Activated naive CD8-positive, alpha-beta T cell treated with anti-CD3 and anti-CD28 coated beads for 36 hours (primary cell): Measurements from ENCODE around the gene TMSB4X. TPM values are rescaled to one million over a fixed set of nuclear protein-coding genes. Genes with fewer than 3 reads are reported as not detected.
"Not testable (repeated sequence)": the region's sequence is repeated elsewhere in the genome, so short reads cannot be mapped to it uniquely, and the experiment has no call there.

ENCODE experiments used
- DNase-seq: peaks from one replicate; pipeline ENCODE4 v3.0.0; 2021
- H3K27ac Mint-ChIP-seq: one replicate; pipeline ENCODE4 v1.8.0; 2022; ENCODE audit warnings: mild to moderate bottlenecking, moderate library complexity, mixed read lengths
- H3K27me3 Mint-ChIP-seq: one replicate; pipeline ENCODE4 v1.8.0; 2022; ENCODE audit warnings: mild to moderate bottlenecking, mixed read lengths
- H3K36me3 Mint-ChIP-seq: one replicate; pipeline ENCODE4 v1.8.0; 2021; ENCODE audit warnings: mild to moderate bottlenecking, mixed read lengths
- H3K4me1 Mint-ChIP-seq: one replicate; pipeline ENCODE4 v1.8.0; 2021; ENCODE audit warnings: mixed read lengths
- H3K4me3 Mint-ChIP-seq: one replicate; pipeline ENCODE4 v1.8.0; 2022; ENCODE audit warnings: mild to moderate bottlenecking, moderate library complexity, mixed read lengths
- H3K9me3 Mint-ChIP-seq: one replicate; pipeline ENCODE4 v1.8.0; 2022; ENCODE audit warnings: mixed read lengths
- total RNA-seq, 2 experiments: library from RNA; stranded (reverse); gene quantifications; one replicate each; pipeline ENCODE4 v1.2.3, GENCODE V29; 2021

Gene TMSB4X
- total RNA-seq, 2 experiments from 2014 or later: 3,478 to 3,646 TPM

GRCh38 chrX:12978205-12979025, 3.5 kb downstream of the TMSB4X start:
- Mint-ChIP-seq H3K27ac (peak overlapping the region; percentile 98), H3K27me3 (peaks cover 13% of the 10 kb centered on the region), H3K9me3 (no peaks in the 10 kb centered on the region), H3K4me3 (peak overlapping the region; percentile 88), H3K4me1 (peaks cover 37% of the 10 kb centered on the region), H3K36me3 (peaks cover 42% of the 10 kb centered on the region)
- peak; percentile 71 for DNase-seq

- DNase-seq: no peak
These were observed 4.2 kb downstream of the TMSB4X start for GRCh38 chrX:12979026-12979607.

DNA sequence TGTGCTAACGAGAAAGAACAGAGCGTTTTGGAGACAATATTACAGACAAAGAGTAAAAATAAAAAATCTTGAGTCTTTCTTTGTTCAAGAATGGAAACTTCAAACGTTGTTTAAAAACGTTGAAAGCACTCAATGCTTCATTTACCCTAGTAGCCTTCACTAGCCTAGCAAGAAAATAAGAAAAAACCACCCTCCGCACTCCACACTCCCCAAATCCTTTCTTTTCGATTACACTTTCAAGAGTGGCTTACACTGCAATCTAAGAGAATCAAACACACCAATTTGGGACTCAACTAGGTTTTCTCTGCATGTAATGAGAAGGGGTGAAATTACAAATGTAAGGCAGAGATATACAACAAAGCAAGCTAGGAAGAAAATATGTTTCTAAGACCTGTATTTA, 4.7 kb downstream of the TMSB4X start:
- peak overlapping the region; percentile 88 for H3K4me3 Mint-ChIP-seq
- no peak for DNase-seq
- H3K9me3 Mint-ChIP-seq: no peaks in the 10 kb centered on the region
- H3K4me1 Mint-ChIP-seq: peaks cover 48% of the 10 kb centered on the region
- H3K27me3 Mint-ChIP-seq: peaks cover 13% of the 10 kb centered on the region
- peaks cover 40% of the 10 kb centered on the region for H3K36me3 Mint-ChIP-seq
- peak overlapping the region; percentile 98 for H3K27ac Mint-ChIP-seq

More at GRCh38 chrX:12979026-12979607, 4.2 kb downstream of the TMSB4X start:
- H3K9me3 Mint-ChIP-seq: no peaks in the 10 kb centered on the region
- H3K36me3 Mint-ChIP-seq: peaks cover 40% of the 10 kb centered on the region
- H3K27ac Mint-ChIP-seq: peak overlapping the region; percentile 98
- peaks cover 43% of the 10 kb centered on the region for H3K4me1 Mint-ChIP-seq
- peak overlapping the region; percentile 88 for H3K4me3 Mint-ChIP-seq
- peaks cover 13% of the 10 kb centered on the region for H3K27me3 Mint-ChIP-seq

DNA sequence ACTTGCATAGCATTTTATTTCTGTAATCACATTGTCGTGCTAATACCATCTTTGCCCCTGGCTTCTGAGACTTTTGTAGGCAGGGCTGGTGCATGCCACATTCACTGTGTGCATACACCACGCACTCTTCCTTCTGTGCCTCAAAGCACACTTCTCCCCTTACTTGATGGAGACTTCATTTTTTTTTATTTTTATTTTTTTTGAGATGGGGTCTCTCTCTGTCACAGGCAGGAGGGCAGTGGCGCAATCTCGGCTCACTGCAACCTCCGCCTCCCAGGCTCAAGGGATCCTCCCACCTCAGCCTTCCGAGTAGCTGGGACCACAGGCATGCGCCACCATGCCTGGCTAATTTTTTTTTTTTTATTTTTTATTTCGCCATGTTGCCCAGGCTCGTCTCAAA, 5.1 kb downstream of the TMSB4X start:
- peaks cover 52% of the 10 kb centered on the region for H3K4me1 Mint-ChIP-seq
- not testable (repeated sequence) for DNase-seq, H3K9me3 Mint-ChIP-seq
- H3K4me3 Mint-ChIP-seq: peak overlapping the region; percentile 88
- H3K27ac Mint-ChIP-seq: peak overlapping the region; percentile 98
- H3K36me3 Mint-ChIP-seq: peaks cover 36% of the 10 kb centered on the region
- H3K27me3 Mint-ChIP-seq: peaks cover 17% of the 10 kb centered on the region

DNA sequence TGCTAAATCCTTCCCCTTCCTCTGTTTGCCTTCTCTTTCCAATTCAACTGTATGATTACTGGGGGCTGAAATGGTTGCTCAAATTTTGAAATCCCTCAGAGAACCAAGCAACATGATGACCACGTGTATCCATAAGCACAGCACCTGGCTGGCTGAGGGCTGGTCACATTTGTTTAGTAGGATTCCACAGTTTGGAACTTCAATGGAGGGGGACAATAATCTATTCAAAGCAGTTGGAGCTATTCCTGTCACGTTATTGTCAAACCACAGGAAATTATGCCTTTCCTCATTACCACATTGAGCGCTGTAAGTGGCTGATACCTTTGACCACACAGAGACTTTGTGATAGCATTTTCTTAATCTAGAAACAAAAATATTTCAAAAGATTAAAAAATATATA, 7.0 kb downstream of the TMSB4X start:
- peak overlapping the region; percentile 4 for H3K4me3 Mint-ChIP-seq
- no peak for DNase-seq
- peak overlapping the region; percentile 88 for H3K27ac Mint-ChIP-seq
- peaks cover 69% of the 10 kb centered on the region for H3K4me1 Mint-ChIP-seq
- H3K9me3 Mint-ChIP-seq: peaks cover 4% of the 10 kb centered on the region
- H3K27me3 Mint-ChIP-seq: peaks cover 8% of the 10 kb centered on the region
- peaks cover 23% of the 10 kb centered on the region for H3K36me3 Mint-ChIP-seq

DNA sequence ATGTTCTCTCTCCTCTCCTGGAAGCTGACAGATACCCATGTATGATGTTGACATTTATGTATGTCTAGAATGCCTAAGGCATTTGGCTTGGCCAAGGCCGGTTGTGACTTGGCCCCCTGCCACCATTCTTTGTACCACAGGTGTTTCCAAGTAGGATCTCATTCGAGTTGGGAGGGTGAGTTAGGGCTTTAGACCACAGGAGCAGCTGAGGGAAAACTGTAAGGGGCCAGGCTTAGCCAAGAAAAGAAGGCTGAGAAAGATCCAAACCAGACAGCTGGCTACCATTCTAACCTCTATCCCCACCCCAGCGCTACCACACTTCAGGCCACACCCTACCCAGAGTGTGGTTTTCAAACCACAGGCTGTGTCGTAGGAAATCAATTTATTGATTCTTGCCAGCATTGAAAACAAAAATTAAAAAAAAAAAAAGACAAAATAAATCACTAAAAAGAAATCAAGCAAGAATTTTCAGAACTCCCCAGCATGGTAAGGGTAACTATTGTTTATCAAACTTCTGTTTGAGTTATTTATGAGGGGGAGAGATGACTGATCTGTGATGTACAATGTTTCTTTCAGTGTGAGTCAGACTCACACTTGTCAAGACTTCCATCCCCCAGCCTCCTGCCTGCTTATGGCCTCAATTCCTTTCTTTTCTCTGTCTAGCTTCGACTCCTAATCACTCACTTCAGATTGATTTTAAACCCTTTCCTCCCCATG, 9.9 kb downstream of the TMSB4X start:
- Mint-ChIP-seq H3K27me3 (peaks cover 4% of the 10 kb centered on the region), H3K4me3 (peak overlapping the region; percentile 63), H3K9me3 (peaks cover 4% of the 10 kb centered on the region), H3K4me1 (peaks cover 62% of the 10 kb centered on the region), H3K27ac (peak overlapping the region; percentile 99), H3K36me3 (peaks cover 6% of the 10 kb centered on the region)
- DNase-seq: peak; percentile 55

- DNase-seq: no peak
- peak overlapping the region; percentile 63 for H3K4me3 Mint-ChIP-seq
- peaks cover 6% of the 10 kb centered on the region for H3K36me3 Mint-ChIP-seq
- H3K27me3 Mint-ChIP-seq: peaks cover 4% of the 10 kb centered on the region
- peak overlapping the region; percentile 99 for H3K27ac Mint-ChIP-seq
- peaks cover 4% of the 10 kb centered on the region for H3K9me3 Mint-ChIP-seq
- H3K4me1 Mint-ChIP-seq: peaks cover 61% of the 10 kb centered on the region
These were observed 10.4 kb downstream of the TMSB4X start for GRCh38 chrX:12985331-12985730.

- Mint-ChIP-seq H3K27ac (peak overlapping the region; percentile 99), H3K4me1 (peaks cover 65% of the 10 kb centered on the region), H3K9me3 (peaks cover 4% of the 10 kb centered on the region), H3K36me3 (peaks cover 6% of the 10 kb centered on the region), H3K4me3 (peak overlapping the region; percentile 57), H3K27me3 (peaks cover 4% of the 10 kb centered on the region)
- no peak for DNase-seq
These were observed 11.4 kb downstream of the TMSB4X start for GRCh38 chrX:12986164-12986779.

- peak overlapping the region; percentile 99 for H3K27ac Mint-ChIP-seq
- peaks cover 66% of the 10 kb centered on the region for H3K4me1 Mint-ChIP-seq
- peaks cover 4% of the 10 kb centered on the region for H3K27me3 Mint-ChIP-seq
- peak overlapping the region; percentile 43 for H3K4me3 Mint-ChIP-seq
- peaks cover 4% of the 10 kb centered on the region for H3K9me3 Mint-ChIP-seq
- no peak for DNase-seq
- peaks cover 4% of the 10 kb centered on the region for H3K36me3 Mint-ChIP-seq
These were observed 12.0 kb downstream of the TMSB4X start for GRCh38 chrX:12986886-12987285.

DNA sequence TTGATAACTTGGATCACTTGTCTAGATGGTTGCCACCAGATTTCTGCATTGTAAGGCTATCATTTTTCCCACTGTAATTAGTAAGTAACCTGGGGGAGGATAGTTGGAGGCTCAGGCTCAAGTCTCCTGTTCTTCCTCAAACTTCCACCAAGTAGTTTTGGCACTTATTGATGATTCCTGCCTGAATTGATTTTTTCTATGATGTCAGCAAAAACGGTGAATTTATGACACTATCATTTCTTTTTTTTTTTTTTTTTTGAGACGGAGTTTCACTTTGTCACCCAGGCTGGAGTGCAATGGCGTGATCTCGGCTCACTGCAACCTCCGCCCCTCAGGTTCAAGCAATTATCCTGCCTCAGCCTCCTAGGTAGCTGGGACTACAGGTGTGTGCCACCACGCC, 12.4 kb downstream of the TMSB4X start:
- Mint-ChIP-seq H3K4me3 (no peak overlapping the region), H3K27ac (no peak overlapping the region), H3K27me3 (peaks cover 4% of the 10 kb centered on the region), H3K36me3 (peaks cover 4% of the 10 kb centered on the region), H3K9me3 (peaks cover 4% of the 10 kb centered on the region), H3K4me1 (peaks cover 66% of the 10 kb centered on the region)
- DNase-seq: no peak

DNA sequence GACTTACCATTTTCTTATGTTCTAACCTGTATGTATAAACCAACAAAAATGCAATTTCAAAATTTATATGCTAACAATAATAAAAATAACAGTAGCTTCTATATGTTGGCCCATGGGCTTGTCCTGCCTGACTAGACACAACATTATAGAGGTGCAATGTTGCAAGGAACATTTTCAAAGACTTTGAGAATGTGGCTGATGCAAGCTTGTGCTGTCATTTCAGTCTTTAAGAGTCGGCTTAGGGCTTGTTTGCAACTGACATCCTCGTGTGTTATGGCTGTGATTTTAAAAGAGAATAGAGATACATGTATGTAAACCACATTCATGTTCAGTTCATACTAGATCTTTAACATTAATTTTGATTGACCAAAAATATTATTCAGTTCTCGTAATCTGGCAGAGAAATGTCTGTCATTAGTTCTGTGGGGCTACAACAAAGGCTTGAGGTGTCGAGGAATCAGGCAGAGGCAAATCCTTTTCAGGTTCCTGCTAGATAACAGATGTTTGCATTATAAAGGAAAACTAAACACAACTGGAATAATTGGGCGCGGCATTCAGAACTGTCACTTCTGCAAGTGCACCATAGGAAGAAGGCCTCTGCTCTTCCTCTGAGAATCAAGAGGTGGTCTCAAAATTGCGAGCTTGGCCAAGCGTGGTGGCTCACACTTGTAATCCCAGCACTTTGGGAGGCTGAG, 13.1 kb downstream of the TMSB4X start:
- H3K36me3 Mint-ChIP-seq: peaks cover 4% of the 10 kb centered on the region

DNA sequence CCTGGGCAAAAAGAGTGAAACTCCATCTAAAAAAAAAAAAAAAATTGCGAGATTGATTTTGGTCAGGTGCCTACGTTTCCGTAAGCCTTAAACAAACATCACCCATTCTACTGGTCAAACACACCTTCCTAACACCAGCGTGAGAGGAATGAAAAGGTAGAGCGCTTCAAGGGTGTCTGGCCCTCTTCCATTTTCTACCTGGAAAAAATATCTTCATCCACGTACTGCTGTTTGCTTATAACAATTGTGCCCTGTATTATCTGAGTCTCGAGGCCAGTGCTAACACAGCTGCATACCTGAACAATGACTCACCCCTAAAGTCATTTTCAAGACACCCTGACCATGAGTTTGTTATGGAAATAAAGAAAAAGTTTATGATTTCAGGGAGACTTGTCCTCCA, 13.9 kb downstream of the TMSB4X start:
- DNase-seq: no peak
- Mint-ChIP-seq H3K4me1 (peaks cover 62% of the 10 kb centered on the region), H3K9me3 (peaks cover 4% of the 10 kb centered on the region)

More for the DNA sequence above, 13.1 kb downstream of the TMSB4X start:
- DNase-seq: no peak
- H3K9me3 Mint-ChIP-seq: peaks cover 4% of the 10 kb centered on the region
- peak overlapping the region; percentile 48 for H3K27ac Mint-ChIP-seq
- H3K4me1 Mint-ChIP-seq: peaks cover 66% of the 10 kb centered on the region
- peaks cover 4% of the 10 kb centered on the region for H3K27me3 Mint-ChIP-seq
- H3K4me3 Mint-ChIP-seq: no peak overlapping the region

GRCh38 chrX:12989461-12989860, 14.6 kb downstream of the TMSB4X start:
- H3K4me3 Mint-ChIP-seq: no peak overlapping the region
- H3K27me3 Mint-ChIP-seq: peaks cover 4% of the 10 kb centered on the region
- peaks cover 57% of the 10 kb centered on the region for H3K4me1 Mint-ChIP-seq
- H3K36me3 Mint-ChIP-seq: peaks cover 4% of the 10 kb centered on the region
- DNase-seq: no peak
- H3K9me3 Mint-ChIP-seq: peaks cover 4% of the 10 kb centered on the region
- no peak overlapping the region for H3K27ac Mint-ChIP-seq

More for the DNA sequence above, 13.9 kb downstream of the TMSB4X start:
- Mint-ChIP-seq H3K4me3 (no peak overlapping the region), H3K27ac (no peak overlapping the region), H3K36me3 (peaks cover 4% of the 10 kb centered on the region), H3K27me3 (peaks cover 4% of the 10 kb centered on the region)

DNA sequence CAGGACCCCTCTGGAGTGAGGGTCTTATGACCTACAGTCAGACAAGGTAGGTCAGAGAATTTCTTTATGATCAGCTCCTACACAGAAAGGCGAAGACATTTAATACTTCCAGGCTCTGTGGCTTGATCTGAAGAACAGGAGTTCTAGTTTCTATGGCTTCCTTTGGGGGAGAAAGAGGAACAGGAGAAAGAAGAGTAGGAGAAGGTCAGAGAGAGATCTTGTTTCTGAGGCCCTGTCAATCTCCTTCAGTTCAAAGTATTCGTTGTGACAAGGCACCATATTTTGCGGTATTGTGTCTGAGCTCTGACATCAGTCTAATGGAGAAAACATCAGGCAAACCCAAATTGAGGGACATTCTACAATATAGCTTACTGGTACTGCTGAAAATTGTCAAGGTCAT, 16.7 kb downstream of the TMSB4X start:
- H3K36me3 Mint-ChIP-seq: peaks cover 6% of the 10 kb centered on the region
- peaks cover 4% of the 10 kb centered on the region for H3K9me3 Mint-ChIP-seq
- H3K27me3 Mint-ChIP-seq: no peaks in the 10 kb centered on the region
- H3K4me1 Mint-ChIP-seq: peaks cover 44% of the 10 kb centered on the region
- no peak overlapping the region for H3K27ac Mint-ChIP-seq
- no peak overlapping the region for H3K4me3 Mint-ChIP-seq
- no peak for DNase-seq
